Lower leg skin (tissue), 3 donors: ENCODE measurements around the gene PERM1.

ENCODE experiments used
- POLR2A ChIP-seq, 2 donors: fragments of 450-650 bp; IDR thresholded peaks; one replicate each; pipeline ENCODE4 v1.6.1; 2016 to 2017; ENCODE audit warnings: antibody characterized with exemption in 2 of 2, mild to moderate bottlenecking in 1 of 2, moderate library complexity in 1 of 2
- TF ChIP-seq, protein P1 (sequence below), 3 donors: fragments of 450-650 bp; IDR thresholded peaks; one replicate each; pipeline ENCODE4 v1.5.1; 2016; ENCODE audit warnings: antibody characterized with exemption in 3 of 3, mild to moderate bottlenecking in 3 of 3, moderate library complexity in 2 of 3

DNA sequence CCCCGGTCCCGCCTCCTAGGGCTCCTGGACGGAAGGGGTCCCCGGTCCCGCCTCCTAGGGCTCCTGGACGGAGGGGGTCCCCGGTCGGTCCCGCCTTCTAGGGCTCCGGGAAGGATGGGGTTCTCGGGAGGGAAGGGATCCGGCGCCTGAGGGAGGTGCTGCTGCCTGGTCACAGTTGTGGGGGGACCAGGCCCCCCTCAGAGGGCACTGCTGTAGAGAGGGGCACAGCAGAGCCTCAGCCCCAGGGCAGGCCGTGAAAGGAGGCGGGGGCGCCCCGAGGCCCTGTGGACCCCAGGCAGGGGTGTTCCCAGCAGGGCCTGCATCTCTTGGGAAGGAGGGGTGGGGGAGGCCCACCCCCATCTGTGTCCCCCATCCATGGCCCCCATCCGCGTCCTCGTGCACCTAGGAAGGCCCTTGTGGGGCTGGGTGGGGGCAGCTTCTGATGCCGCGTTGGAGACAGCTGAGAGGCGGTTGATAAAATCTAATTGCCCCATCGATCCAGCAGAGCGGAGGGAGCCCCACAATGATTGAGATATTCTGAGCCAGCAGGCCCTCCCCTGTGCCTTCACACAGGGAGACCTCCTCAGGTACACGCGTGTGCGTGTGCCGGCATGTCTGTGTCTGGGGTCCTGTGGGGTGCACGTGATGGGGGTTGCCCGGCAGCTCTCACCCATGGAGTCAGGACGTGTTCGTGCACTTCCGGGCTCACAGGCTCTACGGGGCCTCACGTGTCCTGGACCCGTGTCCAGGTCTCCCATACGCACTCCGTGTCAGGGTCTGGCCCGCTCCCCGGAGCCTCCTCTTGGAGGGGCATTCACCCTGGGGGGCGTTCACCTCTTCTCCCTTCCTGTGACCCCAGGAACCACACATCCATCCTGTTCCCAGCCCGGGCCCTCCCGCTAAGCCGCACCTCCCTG is 45.3 kb downstream of the PERM1 start:
- TF ChIP-seq, protein P1, sequence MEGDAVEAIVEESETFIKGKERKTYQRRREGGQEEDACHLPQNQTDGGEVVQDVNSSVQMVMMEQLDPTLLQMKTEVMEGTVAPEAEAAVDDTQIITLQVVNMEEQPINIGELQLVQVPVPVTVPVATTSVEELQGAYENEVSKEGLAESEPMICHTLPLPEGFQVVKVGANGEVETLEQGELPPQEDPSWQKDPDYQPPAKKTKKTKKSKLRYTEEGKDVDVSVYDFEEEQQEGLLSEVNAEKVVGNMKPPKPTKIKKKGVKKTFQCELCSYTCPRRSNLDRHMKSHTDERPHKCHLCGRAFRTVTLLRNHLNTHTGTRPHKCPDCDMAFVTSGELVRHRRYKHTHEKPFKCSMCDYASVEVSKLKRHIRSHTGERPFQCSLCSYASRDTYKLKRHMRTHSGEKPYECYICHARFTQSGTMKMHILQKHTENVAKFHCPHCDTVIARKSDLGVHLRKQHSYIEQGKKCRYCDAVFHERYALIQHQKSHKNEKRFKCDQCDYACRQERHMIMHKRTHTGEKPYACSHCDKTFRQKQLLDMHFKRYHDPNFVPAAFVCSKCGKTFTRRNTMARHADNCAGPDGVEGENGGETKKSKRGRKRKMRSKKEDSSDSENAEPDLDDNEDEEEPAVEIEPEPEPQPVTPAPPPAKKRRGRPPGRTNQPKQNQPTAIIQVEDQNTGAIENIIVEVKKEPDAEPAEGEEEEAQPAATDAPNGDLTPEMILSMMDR (IDR thresholded peaks at IDR 0.05): no peak
- TF ChIP-seq POLR2A (IDR thresholded peaks at IDR 0.05): no peak
